GM21786 (cell line): ENCODE data around the gene SERPINH1.

Source experiments
- ATAC-seq: cut with Tn5 transposase; IDR thresholded peaks from one replicate; pipeline ENCODE4 v1.9.1; 2021; ENCODE audit not compliant: unreplicated experiment

The SERPINH1 gene

DNA sequence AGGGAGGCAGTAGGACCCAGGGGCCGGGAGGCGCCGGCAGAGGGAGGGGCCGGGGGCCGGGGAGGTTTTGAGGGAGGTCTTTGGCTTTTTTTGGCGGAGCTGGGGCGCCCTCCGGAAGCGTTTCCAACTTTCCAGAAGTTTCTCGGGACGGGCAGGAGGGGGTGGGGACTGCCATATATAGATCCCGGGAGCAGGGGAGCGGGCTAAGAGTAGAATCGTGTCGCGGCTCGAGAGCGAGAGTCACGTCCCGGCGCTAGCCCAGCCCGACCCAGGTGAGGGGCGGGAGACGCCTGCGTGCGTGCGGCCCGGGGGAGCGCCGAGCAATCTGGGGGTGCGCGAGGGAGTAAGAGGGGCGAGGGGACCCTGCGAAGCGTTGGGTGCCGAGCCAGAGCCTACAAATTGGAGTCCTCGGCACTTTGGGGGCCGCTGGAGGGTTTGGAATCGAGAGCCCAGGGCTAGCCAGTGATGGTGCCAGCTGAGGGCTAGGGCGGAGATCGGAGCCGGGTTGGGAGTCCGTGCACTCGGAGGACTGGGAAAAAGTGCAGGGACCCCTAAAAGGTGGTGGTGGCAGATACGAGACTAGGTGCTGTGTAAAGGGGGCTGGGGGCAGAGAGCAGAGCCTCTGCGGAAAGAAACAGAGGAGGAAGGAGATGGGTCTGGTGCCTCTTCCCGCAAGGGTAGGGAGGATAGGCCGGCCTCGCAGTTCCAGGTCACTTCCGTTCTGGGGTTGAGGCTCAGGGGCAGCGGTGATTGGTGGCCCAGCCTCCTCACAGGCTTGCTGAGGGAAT lies at the start of gene SERPINH1:
Gene SERPINH1, plus strand, starts transcription at position 206 of the 788 bp plus-strand sequence. CDS start 4,097 bp downstream, outside the sequence.
- peak; percentile 86 for ATAC-seq

DNA sequence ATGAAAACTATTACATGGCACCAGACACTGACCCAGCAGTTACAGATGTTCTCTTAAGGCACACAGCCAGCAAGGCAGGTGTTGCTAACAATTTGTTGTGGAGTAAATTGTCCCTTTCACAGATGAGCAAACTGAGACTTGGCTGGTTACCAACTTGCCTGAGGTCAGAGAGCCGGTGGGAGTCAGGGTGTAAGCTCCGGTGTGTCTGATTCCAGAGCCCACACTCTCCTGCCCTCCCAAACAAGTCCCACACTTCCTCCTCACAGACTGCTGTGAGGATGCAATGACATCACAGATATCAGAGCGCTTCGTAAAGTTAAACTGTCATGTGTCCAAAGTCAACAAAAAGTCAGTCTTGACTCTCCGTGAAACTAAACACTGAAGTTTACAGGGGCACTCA lies 48.8 kb upstream of the SERPINH1 start:
- ATAC-seq, result no peak

GRCh38 chr11:75514596-75514995 lies 47.5 kb upstream of the SERPINH1 start:
- ATAC-seq, result no peak

GRCh38 chr11:75516140-75516539 lies 45.9 kb upstream of the SERPINH1 start:
- no peak for ATAC-seq

DNA sequence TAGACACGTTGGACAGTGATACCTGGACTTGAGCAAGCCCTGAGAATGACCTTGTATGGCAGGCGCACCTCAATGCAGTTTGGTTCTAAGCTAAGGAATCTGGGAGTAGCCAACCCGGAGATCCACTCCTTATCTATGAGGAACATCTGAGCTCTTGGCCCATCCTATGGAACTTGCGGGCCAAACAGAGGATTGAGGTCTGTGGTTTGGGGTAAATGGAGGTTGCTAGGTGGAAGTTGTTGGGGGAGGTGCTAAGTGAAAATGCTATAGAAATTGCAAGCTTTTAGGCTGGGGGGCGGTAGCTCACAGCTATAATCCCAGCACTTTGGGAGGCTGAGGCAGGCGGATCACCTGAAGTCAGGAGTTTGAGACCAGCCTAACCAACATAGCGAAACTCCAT lies 45.2 kb upstream of the SERPINH1 start:
- ATAC-seq, result no peak

DNA sequence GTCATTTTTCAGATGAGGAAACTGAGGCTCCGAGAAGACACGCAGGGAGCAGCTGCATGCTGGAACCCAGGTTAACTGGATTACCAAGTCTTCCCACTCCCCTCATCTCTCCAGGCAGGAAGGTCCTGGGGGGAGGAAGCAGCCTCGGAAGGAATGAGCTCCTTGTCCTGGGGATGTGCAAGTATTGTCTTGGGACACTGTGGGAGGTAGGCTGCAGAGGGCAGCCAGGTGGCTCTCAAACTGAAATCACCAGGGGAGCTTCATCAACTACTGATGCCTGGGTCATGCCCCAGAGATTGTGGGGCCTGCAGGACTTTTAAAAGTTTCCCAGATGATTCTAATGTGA lies 43.9 kb upstream of the SERPINH1 start:
- ATAC-seq, result no peak

GRCh38 chr11:75518771-75519653 lies 43.0 kb upstream of the SERPINH1 start:
- no peak for ATAC-seq

GRCh38 chr11:75520688-75521087 lies 41.4 kb upstream of the SERPINH1 start:
- no peak for ATAC-seq

GRCh38 chr11:75522286-75523044 lies 39.6 kb upstream of the SERPINH1 start:
- ATAC-seq, result no peak

- no peak for ATAC-seq
Observed at GRCh38 chr11:75523189-75523588, 38.9 kb upstream of the SERPINH1 start.

GRCh38 chr11:75523811-75524664 lies 38.0 kb upstream of the SERPINH1 start:
- no peak for ATAC-seq

- no peak for ATAC-seq
Observed at GRCh38 chr11:75524665-75525432, 37.2 kb upstream of the SERPINH1 start.

DNA sequence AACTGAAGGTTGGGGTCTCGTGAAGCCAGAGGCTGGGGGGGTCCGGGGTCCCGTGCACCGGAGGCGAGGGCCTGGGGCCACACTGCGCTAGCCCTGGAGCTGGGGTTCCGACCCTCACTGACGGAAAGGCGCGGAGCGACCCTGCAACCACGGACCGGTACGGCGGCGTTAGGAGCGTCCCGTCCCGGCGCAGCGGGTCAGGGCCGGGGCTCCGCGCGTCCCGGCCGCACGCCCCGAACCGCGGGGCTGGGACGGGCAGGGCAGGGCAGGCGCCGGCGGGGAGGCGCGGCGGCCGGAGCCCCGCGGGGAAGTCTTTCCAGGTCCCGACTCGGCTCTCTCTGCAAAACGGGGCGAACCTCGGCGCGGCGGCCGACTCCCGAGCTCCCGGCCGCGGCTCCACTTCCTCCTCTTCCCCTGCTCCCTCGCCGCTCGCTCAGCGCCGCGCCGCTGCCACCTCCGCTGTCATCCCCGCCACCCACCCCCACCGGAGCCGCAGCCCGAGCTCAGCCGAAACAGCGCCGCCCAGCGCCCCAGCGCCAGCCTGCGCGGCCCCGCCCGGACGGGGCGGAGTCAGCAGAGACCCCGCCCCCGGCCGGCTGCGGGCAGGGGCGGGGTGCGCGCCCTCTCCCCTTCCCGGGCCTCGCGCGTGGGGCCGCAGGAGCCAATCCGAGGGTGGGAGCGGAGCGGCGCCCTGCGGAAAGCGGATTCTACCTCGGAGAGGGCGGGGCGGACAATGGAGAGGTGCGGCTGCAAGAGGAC lies 36.4 kb upstream of the SERPINH1 start, which contains the start of gene GDPD5:
Gene GDPD5, minus strand, starts transcription at position 509 of the 759 bp plus-strand sequence. CDS start 48,206 bp downstream, outside the sequence.
- ATAC-seq, result peak; percentile 66

DNA sequence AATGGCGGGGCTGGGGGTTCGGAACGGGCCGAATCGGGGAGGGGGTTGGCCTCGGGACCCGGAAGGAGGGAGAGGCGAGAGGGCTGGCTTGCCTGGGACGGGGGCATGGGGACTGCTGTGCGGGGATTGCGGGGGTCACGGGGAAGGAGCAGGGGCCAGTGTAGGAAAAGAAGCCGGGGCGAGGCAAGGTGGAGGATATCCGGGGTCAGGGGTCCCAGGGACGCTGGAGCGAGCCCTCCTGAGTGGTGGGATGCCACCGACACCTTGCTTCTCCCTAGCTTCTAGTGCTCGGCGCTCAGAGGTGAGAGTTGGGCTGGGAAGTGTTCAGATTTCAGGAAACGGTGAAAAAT lies 35.9 kb upstream of the SERPINH1 start:
- ATAC-seq, result no peak

DNA sequence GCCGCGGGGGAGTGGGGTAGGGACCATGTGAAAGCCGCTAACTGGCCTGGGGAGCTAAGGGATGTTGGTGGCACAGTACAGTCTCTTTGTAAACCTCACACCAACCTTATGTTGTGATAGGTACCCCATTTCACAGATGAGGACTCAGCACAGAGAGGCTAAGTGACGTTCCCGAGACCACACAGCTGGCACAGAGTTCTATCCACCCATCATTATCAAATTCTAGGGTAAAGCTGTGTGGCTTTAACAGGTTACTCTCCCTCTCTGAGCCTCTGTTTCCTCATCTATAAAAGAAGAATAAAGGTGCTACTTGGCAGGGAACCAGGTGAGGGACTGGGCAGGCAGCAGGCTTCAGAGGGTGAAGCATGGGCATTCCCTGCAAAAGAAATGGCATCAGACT lies 34.9 kb upstream of the SERPINH1 start:
- no peak for ATAC-seq

DNA sequence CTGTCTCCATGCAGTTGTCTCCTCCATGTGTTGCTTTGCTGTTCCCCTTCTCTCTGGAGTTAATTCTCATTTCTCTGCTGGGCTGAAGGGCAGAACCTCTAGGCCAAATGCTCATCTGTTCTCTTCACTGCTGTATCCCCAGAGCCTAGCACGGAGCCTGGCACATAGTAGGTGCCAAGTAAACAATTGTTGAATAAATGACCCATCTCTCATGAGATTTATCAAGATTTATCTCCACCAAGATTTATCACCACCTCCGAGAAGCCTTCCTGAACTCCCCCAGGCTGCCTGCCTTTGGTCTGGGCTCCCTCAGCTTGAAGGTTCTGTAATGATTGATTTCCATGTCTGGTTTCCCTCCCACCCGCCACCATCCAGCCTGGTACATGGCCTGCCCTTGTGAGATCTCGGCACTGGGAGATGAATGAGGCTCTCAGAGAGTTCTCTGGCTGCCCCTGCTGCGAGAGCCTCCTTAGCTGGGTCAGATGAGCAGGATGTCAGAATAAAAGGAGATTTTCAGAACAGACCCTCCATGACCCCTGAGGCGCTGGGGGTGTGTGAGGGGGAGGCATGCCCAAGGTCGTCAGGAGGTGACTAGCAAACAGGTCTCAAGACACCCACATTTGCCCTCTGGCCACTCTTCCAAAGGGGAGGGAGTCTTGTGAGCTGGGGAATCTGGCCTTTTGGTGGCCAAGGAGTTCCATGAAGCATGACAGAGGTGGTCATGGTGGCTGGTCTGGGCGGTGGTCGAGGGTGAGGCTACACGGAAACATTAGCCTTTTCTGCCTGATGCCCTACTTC lies 33.9 kb upstream of the SERPINH1 start:
- ATAC-seq, result no peak

GRCh38 chr11:75530577-75530976 lies 31.5 kb upstream of the SERPINH1 start:
- ATAC-seq, result no peak

GRCh38 chr11:75531325-75531724 lies 30.7 kb upstream of the SERPINH1 start:
- no peak for ATAC-seq
